A673 (cell line): ENCODE measurements around the gene RNGTT. TPM values are rescaled to one million over a fixed set of nuclear protein-coding genes. Genes with fewer than 3 reads are reported as not detected.

ENCODE experiments used
- BruUV-seq: library from RNA; stranded (reverse); fragments of 400-500 nt; replicated peaks from 2 replicates; lab custom pipeline; 2021; lab: Mats Ljungman, UMichigan
- CTCF ChIA-PET: fragments of 300-600 bp; sonication (Branson Sonifier 250); formaldehyde crosslinking; loops from one replicate; lab custom pipeline; 2022; ENCODE audit warnings: antibody characterized with exemption; lab: Charles Lee
- POLR2A ChIA-PET: fragments of 300-600 bp; sonication (Branson Sonifier 250); formaldehyde crosslinking; loops from one replicate; lab custom pipeline; 2022; ENCODE audit warnings: antibody characterized with exemption; ENCODE audit not compliant: low non-redundant PET; lab: Charles Lee
- DNase-seq: peaks from one replicate; pipeline ENCODE4 v3.0.0-alpha.2; 2015; ENCODE audit warnings: low spot score
- H3K27ac ChIP-seq: fragments of 200-600 bp; sonication (generic); 2 replicates; pipeline ENCODE4 v1.5.1; 2016; ENCODE audit warnings: mixed run types, low read depth, mild to moderate bottlenecking, mixed read lengths, antibody characterized with exemption, low read length; ENCODE audit not compliant: poor library complexity, severe bottlenecking
- H3K27me3 ChIP-seq: fragments of 200-600 bp; sonication (generic); replicated peaks from 2 replicates; pipeline ENCODE4 v1.6.1; 2017; ENCODE audit warnings: mixed run types, low read depth, mild to moderate bottlenecking, mixed read lengths, antibody characterized with exemption, low read length; ENCODE audit not compliant: insufficient read depth, poor library complexity
- H3K36me3 ChIP-seq: fragments of 200-600 bp; sonication (generic); 2 replicates; pipeline ENCODE4 v1.6.1; 2016; ENCODE audit warnings: mixed run types, mild to moderate bottlenecking, mixed read lengths, antibody characterized with exemption, low read length; ENCODE audit not compliant: insufficient read depth, poor library complexity, severe bottlenecking
- H3K4me1 ChIP-seq: fragments of 200-600 bp; sonication (generic); 2 replicates; pipeline ENCODE4 v1.6.1; 2017; ENCODE audit warnings: mixed run types, mild to moderate bottlenecking, mixed read lengths, antibody characterized with exemption, low read length; ENCODE audit not compliant: insufficient read depth, poor library complexity, severe bottlenecking
- H3K4me3 ChIP-seq: fragments of 200-600 bp; sonication (generic); 2 replicates; pipeline ENCODE4 v1.5.1; 2016; ENCODE audit warnings: low read depth, mixed run types, mild to moderate bottlenecking, mixed read lengths, low read length; ENCODE audit not compliant: poor library complexity, severe bottlenecking
- H3K9me3 ChIP-seq: fragments of 200-600 bp; sonication (generic); 2 replicates; pipeline ENCODE4 v1.6.1; 2016; ENCODE audit warnings: mixed run types, low read depth, mild to moderate bottlenecking, mixed read lengths, antibody characterized with exemption, low read length; ENCODE audit not compliant: poor library complexity, severe bottlenecking
- CTCF ChIP-seq: fragments of 300-800, 200-600 bp; sonication (generic); conservative IDR thresholded peaks from 2 replicates; pipeline ENCODE4 v1.5.1; 2017; ENCODE audit warnings: low read depth, mild to moderate bottlenecking, antibody characterized with exemption, low read length, moderate library complexity, mixed read lengths
- EZH2 ChIP-seq: fragments of 200-600 bp; sonication (generic); IDR thresholded peaks from 2 replicates; pipeline ENCODE4 v1.6.1; 2017; ENCODE audit warnings: borderline replicate concordance, low read depth, mild to moderate bottlenecking, mixed read lengths, antibody characterized with exemption, low read length; ENCODE audit not compliant: poor library complexity, severe bottlenecking
- intact Hi-C: fragments of 100-400 bp; cut with micrococcal nuclease; formaldehyde crosslinking; loops from one replicate; pipeline ENCODE4 v1.10.0; 2022; ENCODE audit not compliant: unreplicated experiment
- total RNA-seq: library from RNA; stranded (reverse); gene quantifications from 2 replicates; pipeline ENCODE4 v1.2.3, GENCODE V29; 2021

RNGTT gene
- total RNA-seq, 1 experiment from 2014 or later, result 31.8 TPM

GRCh38 chr6:88813045-88813444 lies 150.4 kb downstream of the RNGTT start:
- no TSS peak for BruUV-seq
- POLR2A ChIA-PET, result no interaction called here
- H3K4me3 ChIP-seq, result no peak overlapping the region
- TF ChIP-seq EZH2, result no peak
- CTCF ChIA-PET, result no interaction called here
- H3K4me1 ChIP-seq, result no peaks in the 10 kb centered on the region
- no peaks in the 10 kb centered on the region for H3K36me3 ChIP-seq
- H3K9me3 ChIP-seq, result peaks cover under 1% of the 10 kb centered on the region
- no peaks in the 10 kb centered on the region for H3K27me3 ChIP-seq
- DNase-seq, result no peak
- intact Hi-C loops, result no loop called here
- H3K27ac ChIP-seq, result no peak overlapping the region

GRCh38 chr6:88810701-88811100 lies 152.7 kb downstream of the RNGTT start:
- H3K9me3 ChIP-seq, result peaks cover 10% of the 10 kb centered on the region
- H3K27me3 ChIP-seq, result no peaks in the 10 kb centered on the region
- H3K4me1 ChIP-seq, result no peaks in the 10 kb centered on the region
- H3K36me3 ChIP-seq, result no peaks in the 10 kb centered on the region
- H3K27ac ChIP-seq, result no peak overlapping the region
- ChIA-PET POLR2A (no interaction called here), CTCF (no interaction called here)
- intact Hi-C loops, result no loop called here
- TF ChIP-seq EZH2 (no peak), CTCF (no peak)
- DNase-seq, result no peak
- H3K4me3 ChIP-seq, result no peak overlapping the region
- no TSS peak for BruUV-seq

GRCh38 chr6:88810089-88810488 lies 153.3 kb downstream of the RNGTT start:
- no peak for DNase-seq
- CTCF ChIA-PET, result no interaction called here
- BruUV-seq, result no TSS peak

More at GRCh38 chr6:88810089-88810488, 153.3 kb downstream of the RNGTT start:
- Histone ChIP-seq H3K9me3 (peaks cover 10% of the 10 kb centered on the region), H3K27me3 (no peaks in the 10 kb centered on the region), H3K4me1 (no peaks in the 10 kb centered on the region), H3K4me3 (no peak overlapping the region), H3K36me3 (no peaks in the 10 kb centered on the region), H3K27ac (no peak overlapping the region)
- TF ChIP-seq CTCF, result no peak
- intact Hi-C loops, result no loop called here
- POLR2A ChIA-PET, result no interaction called here
